Activated T-cell treated with anti-CD3 and anti-CD28 coated beads, Interleukin-2, amount 50 U/mL, for 4 hours (primary cell): ENCODE data around the gene MAN2B1. TPM values are rescaled to one million over a fixed set of nuclear protein-coding genes. Genes with fewer than 3 reads are reported as not detected.
A peak's percentile ranks its signal among the peaks of the same experiment; 100 is the strongest.

Experiments used
- ATAC-seq, 2 donors: fragments of 200-7000 bp; cut with Tn5 transposase; one replicate each; pipeline ENCODE4 v1.10.0; 2021
- DNase-seq: peaks from one replicate; pipeline ENCODE4 v3.0.0-alpha.2; 2020
- H3K27me3 Mint-ChIP-seq: one replicate; pipeline ENCODE4 v1.8.0; 2021; ENCODE audit warnings: low read depth, mixed read lengths
- H3K36me3 Mint-ChIP-seq: one replicate; pipeline ENCODE4 v1.8.0; 2022; ENCODE audit warnings: mixed read lengths; ENCODE audit not compliant: insufficient read depth
- H3K4me1 Mint-ChIP-seq: one replicate; pipeline ENCODE4 v1.8.0; 2021; ENCODE audit warnings: low read depth, mixed read lengths
- H3K4me3 Mint-ChIP-seq: one replicate; pipeline ENCODE4 v1.8.0; 2021; ENCODE audit warnings: mild to moderate bottlenecking, moderate library complexity, mixed read lengths
- H3K9me3 Mint-ChIP-seq: one replicate; pipeline ENCODE4 v1.8.0; 2021; ENCODE audit warnings: mixed read lengths
- total RNA-seq, 3 donors: library from RNA; stranded (reverse); gene quantifications; one replicate each; pipeline ENCODE4 v1.2.1, GENCODE V29; 2021

MAN2B1 gene
- total RNA-seq, 3 donors from 2014 or later = 97.3 to 131 (median 127) TPM

DNA sequence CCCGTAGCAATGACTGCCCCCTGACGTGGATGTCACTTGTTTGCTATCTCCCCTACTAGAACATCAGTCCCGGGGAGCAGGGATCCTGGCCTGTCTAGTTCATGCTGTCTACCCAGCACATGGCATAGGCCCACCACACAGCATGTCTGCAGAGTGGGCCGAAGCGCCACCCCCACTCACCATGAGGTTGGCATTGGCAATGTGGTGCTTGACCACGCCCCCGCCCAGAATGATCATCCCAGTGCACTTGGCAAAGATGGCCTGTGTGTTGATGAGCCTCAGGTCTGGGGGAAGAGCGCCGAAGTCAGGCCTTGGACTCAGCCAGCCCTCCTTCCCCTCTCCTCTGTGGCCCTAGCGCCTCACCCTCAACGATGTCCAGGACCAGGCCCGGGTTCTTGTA, 10.4 kb upstream of the MAN2B1 start:
- Mint-ChIP-seq H3K4me3 (no peak overlapping the region), H3K9me3 (no peaks in the 10 kb centered on the region), H3K4me1 (peaks cover 30% of the 10 kb centered on the region), H3K27me3 (no peaks in the 10 kb centered on the region), H3K36me3 (peaks cover 43% of the 10 kb centered on the region)
- DNase-seq (no peak), ATAC-seq (no peak)

DNA sequence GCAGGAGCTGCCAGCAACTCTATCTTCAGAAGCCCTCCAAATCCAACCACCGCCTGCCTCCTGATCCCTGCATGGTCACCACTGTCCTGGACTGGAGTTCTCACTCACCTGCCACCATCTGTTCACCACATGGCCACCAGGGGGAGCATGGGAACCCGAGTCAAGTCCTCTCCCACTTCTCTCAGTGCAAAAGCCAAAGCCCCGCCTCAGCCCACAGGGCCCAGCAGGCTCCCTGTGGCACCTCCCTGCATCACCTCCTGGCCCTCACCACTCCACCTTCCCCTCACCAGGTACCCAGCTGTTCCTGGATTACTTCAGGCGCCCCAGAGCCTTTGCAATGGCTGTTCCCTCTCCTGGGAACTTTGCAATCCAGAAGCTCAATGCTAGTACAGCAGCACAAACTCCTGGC, 9.8 kb upstream of the MAN2B1 start:
- H3K4me3 Mint-ChIP-seq = no peak overlapping the region
- H3K9me3 Mint-ChIP-seq = no peaks in the 10 kb centered on the region
- H3K36me3 Mint-ChIP-seq = peaks cover 44% of the 10 kb centered on the region

GRCh38 chr19:12675940-12676339, 9.4 kb upstream of the MAN2B1 start:
- Mint-ChIP-seq H3K4me1 (peaks cover 28% of the 10 kb centered on the region), H3K4me3 (no peak overlapping the region), H3K36me3 (peaks cover 41% of the 10 kb centered on the region), H3K27me3 (no peaks in the 10 kb centered on the region), H3K9me3 (no peaks in the 10 kb centered on the region)
- no peak for DNase-seq
- ATAC-seq = no peak

More for the DNA sequence above, 9.8 kb upstream of the MAN2B1 start:
- ATAC-seq (peak; percentile 47 to 51), DNase-seq (peak; percentile 86)
- Mint-ChIP-seq H3K4me1 (peaks cover 32% of the 10 kb centered on the region), H3K27me3 (no peaks in the 10 kb centered on the region)

GRCh38 chr19:12675399-12675798, 8.9 kb upstream of the MAN2B1 start:
- peaks cover 40% of the 10 kb centered on the region for H3K36me3 Mint-ChIP-seq

DNA sequence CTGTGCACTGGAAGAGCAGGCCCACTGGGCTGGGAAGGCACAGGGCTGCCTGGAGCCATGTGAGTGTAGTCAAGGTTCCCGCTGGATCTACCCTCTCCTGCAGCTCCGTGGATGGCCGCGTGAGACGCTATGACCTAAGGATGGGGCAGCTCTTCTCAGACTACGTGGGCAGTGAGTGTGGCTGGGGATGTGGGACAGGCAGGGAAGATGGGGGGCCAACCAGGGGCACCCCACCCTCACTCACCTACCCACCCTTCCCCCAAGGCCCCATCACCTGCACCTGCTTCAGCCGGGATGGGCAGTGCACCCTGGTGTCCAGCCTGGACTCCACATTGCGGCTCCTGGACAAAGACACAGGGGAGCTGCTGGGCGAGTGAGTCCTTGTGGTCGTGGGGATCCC, 6.2 kb upstream of the MAN2B1 start:
- Mint-ChIP-seq H3K9me3 (no peaks in the 10 kb centered on the region), H3K4me1 (peaks cover 30% of the 10 kb centered on the region), H3K27me3 (no peaks in the 10 kb centered on the region), H3K4me3 (no peak overlapping the region), H3K36me3 (peaks cover 32% of the 10 kb centered on the region)
- ATAC-seq (no peak), DNase-seq (no peak)

More at GRCh38 chr19:12675399-12675798, 8.9 kb upstream of the MAN2B1 start:
- no peak overlapping the region for H3K4me3 Mint-ChIP-seq
- DNase-seq (no peak), ATAC-seq (no peak)
- H3K27me3 Mint-ChIP-seq = no peaks in the 10 kb centered on the region
- H3K9me3 Mint-ChIP-seq = no peaks in the 10 kb centered on the region
- peaks cover 26% of the 10 kb centered on the region for H3K4me1 Mint-ChIP-seq

- DNase-seq = no peak
- no peaks in the 10 kb centered on the region for H3K27me3 Mint-ChIP-seq
- ATAC-seq = no peak
- H3K9me3 Mint-ChIP-seq = no peaks in the 10 kb centered on the region
- peak overlapping the region; percentile 94 for H3K4me3 Mint-ChIP-seq
- H3K4me1 Mint-ChIP-seq = peaks cover 38% of the 10 kb centered on the region
- peaks cover 16% of the 10 kb centered on the region for H3K36me3 Mint-ChIP-seq
These were observed 3.8 kb upstream of the MAN2B1 start for GRCh38 chr19:12670159-12670928.

- no peaks in the 10 kb centered on the region for H3K9me3 Mint-ChIP-seq
- H3K27me3 Mint-ChIP-seq = no peaks in the 10 kb centered on the region
- peaks cover 46% of the 10 kb centered on the region for H3K4me1 Mint-ChIP-seq
- peak; percentile 26 to 32 for ATAC-seq
- DNase-seq = peak; percentile 68
- peak overlapping the region; percentile 94 for H3K4me3 Mint-ChIP-seq
- H3K36me3 Mint-ChIP-seq = peaks cover 16% of the 10 kb centered on the region
These were observed 3.0 kb upstream of the MAN2B1 start for GRCh38 chr19:12669270-12670158.

DNA sequence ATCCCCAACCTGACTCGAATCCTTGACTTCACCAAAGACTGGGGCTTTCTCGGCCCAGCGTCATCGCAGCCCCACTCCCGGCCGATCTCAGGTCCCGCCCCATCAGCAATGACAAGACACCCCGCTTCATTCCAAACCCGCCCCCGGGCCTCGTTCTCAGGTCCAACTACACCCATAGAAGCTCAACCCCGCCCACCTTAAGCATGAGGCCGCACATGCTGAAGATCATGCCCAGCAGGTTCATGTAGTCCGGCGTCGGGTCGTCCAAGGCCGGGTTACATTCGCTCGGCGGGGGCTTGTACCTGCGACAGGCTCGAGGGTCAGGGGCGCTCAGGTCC, 2.4 kb upstream of the MAN2B1 start:
- no peaks in the 10 kb centered on the region for H3K9me3 Mint-ChIP-seq
- no peaks in the 10 kb centered on the region for H3K27me3 Mint-ChIP-seq
- peaks cover 16% of the 10 kb centered on the region for H3K36me3 Mint-ChIP-seq
- H3K4me1 Mint-ChIP-seq = peaks cover 50% of the 10 kb centered on the region
- DNase-seq = peak; percentile 65
- peak; percentile 18 to 24 for ATAC-seq
- peak overlapping the region; percentile 94 for H3K4me3 Mint-ChIP-seq

DNA sequence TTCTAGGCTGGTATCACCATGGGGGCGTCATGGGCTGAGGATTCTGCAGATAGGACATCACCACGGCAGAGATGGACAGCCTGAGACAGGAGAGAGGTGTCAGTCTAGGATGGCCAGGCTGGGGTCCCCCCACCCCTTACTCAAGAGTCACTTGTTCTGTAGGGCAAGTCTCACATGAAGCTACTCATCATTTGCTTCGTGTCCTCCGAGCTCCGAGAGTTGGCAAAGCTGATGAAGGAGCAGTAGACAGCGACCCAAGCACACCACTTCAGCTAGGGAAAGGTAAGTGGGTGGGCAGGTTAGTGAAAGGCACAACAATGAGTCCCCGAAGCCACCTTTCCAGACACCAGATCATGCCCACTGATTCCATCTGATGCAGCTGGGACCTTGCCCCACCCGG, 1.8 kb upstream of the MAN2B1 start:
- Mint-ChIP-seq H3K4me3 (peak overlapping the region; percentile 94), H3K27me3 (no peaks in the 10 kb centered on the region), H3K9me3 (no peaks in the 10 kb centered on the region), H3K36me3 (peaks cover 20% of the 10 kb centered on the region), H3K4me1 (peaks cover 50% of the 10 kb centered on the region)
- DNase-seq = no peak
- ATAC-seq = no peak

- no peak for ATAC-seq
- Mint-ChIP-seq H3K36me3 (peaks cover 20% of the 10 kb centered on the region), H3K4me1 (peaks cover 50% of the 10 kb centered on the region)
These were observed 1.3 kb upstream of the MAN2B1 start for GRCh38 chr19:12667731-12668302.

GRCh38 chr19:12665671-12666264, 774 bp downstream of the MAN2B1 start:
- H3K4me1 Mint-ChIP-seq = peaks cover 46% of the 10 kb centered on the region
- no peak for DNase-seq
- ATAC-seq = peak; percentile 5
- H3K27me3 Mint-ChIP-seq = no peaks in the 10 kb centered on the region
- H3K4me3 Mint-ChIP-seq = peak overlapping the region; percentile 94
- H3K36me3 Mint-ChIP-seq = peaks cover 13% of the 10 kb centered on the region
- no peaks in the 10 kb centered on the region for H3K9me3 Mint-ChIP-seq

More at GRCh38 chr19:12667731-12668302, 1.3 kb upstream of the MAN2B1 start:
- no peaks in the 10 kb centered on the region for H3K9me3 Mint-ChIP-seq
- no peak for DNase-seq
- H3K27me3 Mint-ChIP-seq = no peaks in the 10 kb centered on the region
- H3K4me3 Mint-ChIP-seq = peak overlapping the region; percentile 94

DNA sequence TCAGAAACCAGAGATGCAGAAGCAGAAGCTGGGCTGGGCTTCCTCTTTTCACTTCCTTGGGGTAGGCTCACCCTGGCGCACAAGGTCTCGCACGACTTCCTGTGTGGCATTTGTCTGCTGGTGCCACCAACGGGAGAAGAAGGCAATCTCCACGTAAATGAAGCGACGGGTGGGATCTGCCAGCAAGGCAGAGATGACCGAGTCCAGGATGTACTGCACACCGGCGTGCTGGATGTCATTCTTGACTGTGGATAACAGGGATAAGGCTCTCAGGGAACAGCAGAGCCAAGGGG, 1.3 kb downstream of the MAN2B1 start:
- DNase-seq (peak; percentile 35), ATAC-seq (peak in 1 of 2 donors; percentile 9)
- Mint-ChIP-seq H3K36me3 (peaks cover 16% of the 10 kb centered on the region), H3K4me3 (peak overlapping the region; percentile 94), H3K9me3 (no peaks in the 10 kb centered on the region), H3K27me3 (no peaks in the 10 kb centered on the region), H3K4me1 (peaks cover 46% of the 10 kb centered on the region)

- Mint-ChIP-seq H3K27me3 (no peaks in the 10 kb centered on the region), H3K36me3 (peaks cover 19% of the 10 kb centered on the region), H3K4me1 (peaks cover 46% of the 10 kb centered on the region), H3K9me3 (no peaks in the 10 kb centered on the region), H3K4me3 (peak overlapping the region; percentile 94)
- ATAC-seq (no peak), DNase-seq (no peak)
These were observed 1.9 kb downstream of the MAN2B1 start for GRCh38 chr19:12664406-12665280.
